A673 (cell line): ENCODE data around the gene GNG11. TPM values are rescaled to one million over a fixed set of nuclear protein-coding genes. Genes with fewer than 3 reads are reported as not detected.

Experiments
- Bru-seq: library from RNA; stranded (reverse); fragments of 400-500 nt; gene quantifications from one replicate; lab custom pipeline; 2021; lab: Mats Ljungman, UMichigan
- BruChase-seq, 2 experiments: library from RNA; stranded (reverse); fragments of 400-500 nt; gene quantifications; one replicate each; lab custom pipeline; 2021; lab: Mats Ljungman, UMichigan
- BruUV-seq: library from RNA; stranded (reverse); fragments of 400-500 nt; replicated peaks from 2 replicates; lab custom pipeline; 2021; lab: Mats Ljungman, UMichigan
- CTCF ChIA-PET: fragments of 300-600 bp; sonication (Branson Sonifier 250); formaldehyde crosslinking; loops from one replicate; lab custom pipeline; 2022; ENCODE audit warnings: antibody characterized with exemption; lab: Charles Lee
- POLR2A ChIA-PET: fragments of 300-600 bp; sonication (Branson Sonifier 250); formaldehyde crosslinking; loops from one replicate; lab custom pipeline; 2022; ENCODE audit warnings: antibody characterized with exemption; ENCODE audit not compliant: low non-redundant PET; lab: Charles Lee
- DNase-seq: peaks from one replicate; pipeline ENCODE4 v3.0.0-alpha.2; 2015; ENCODE audit warnings: low spot score
- H3K27ac ChIP-seq: fragments of 200-600 bp; sonication (generic); 2 replicates; pipeline ENCODE4 v1.5.1; 2016; ENCODE audit warnings: mixed run types, low read depth, mild to moderate bottlenecking, mixed read lengths, antibody characterized with exemption, low read length; ENCODE audit not compliant: poor library complexity, severe bottlenecking
- H3K27me3 ChIP-seq: fragments of 200-600 bp; sonication (generic); replicated peaks from 2 replicates; pipeline ENCODE4 v1.6.1; 2017; ENCODE audit warnings: mixed run types, low read depth, mild to moderate bottlenecking, mixed read lengths, antibody characterized with exemption, low read length; ENCODE audit not compliant: insufficient read depth, poor library complexity
- H3K36me3 ChIP-seq: fragments of 200-600 bp; sonication (generic); 2 replicates; pipeline ENCODE4 v1.6.1; 2016; ENCODE audit warnings: mixed run types, mild to moderate bottlenecking, mixed read lengths, antibody characterized with exemption, low read length; ENCODE audit not compliant: insufficient read depth, poor library complexity, severe bottlenecking
- H3K4me1 ChIP-seq: fragments of 200-600 bp; sonication (generic); 2 replicates; pipeline ENCODE4 v1.6.1; 2017; ENCODE audit warnings: mixed run types, mild to moderate bottlenecking, mixed read lengths, antibody characterized with exemption, low read length; ENCODE audit not compliant: insufficient read depth, poor library complexity, severe bottlenecking
- H3K4me3 ChIP-seq: fragments of 200-600 bp; sonication (generic); 2 replicates; pipeline ENCODE4 v1.5.1; 2016; ENCODE audit warnings: low read depth, mixed run types, mild to moderate bottlenecking, mixed read lengths, low read length; ENCODE audit not compliant: poor library complexity, severe bottlenecking
- H3K9me3 ChIP-seq: fragments of 200-600 bp; sonication (generic); 2 replicates; pipeline ENCODE4 v1.6.1; 2016; ENCODE audit warnings: mixed run types, low read depth, mild to moderate bottlenecking, mixed read lengths, antibody characterized with exemption, low read length; ENCODE audit not compliant: poor library complexity, severe bottlenecking
- CTCF ChIP-seq: fragments of 300-800, 200-600 bp; sonication (generic); conservative IDR thresholded peaks from 2 replicates; pipeline ENCODE4 v1.5.1; 2017; ENCODE audit warnings: low read depth, mild to moderate bottlenecking, antibody characterized with exemption, low read length, moderate library complexity, mixed read lengths
- EZH2 ChIP-seq: fragments of 200-600 bp; sonication (generic); IDR thresholded peaks from 2 replicates; pipeline ENCODE4 v1.6.1; 2017; ENCODE audit warnings: borderline replicate concordance, low read depth, mild to moderate bottlenecking, mixed read lengths, antibody characterized with exemption, low read length; ENCODE audit not compliant: poor library complexity, severe bottlenecking
- intact Hi-C: fragments of 100-400 bp; cut with micrococcal nuclease; formaldehyde crosslinking; loops from one replicate; pipeline ENCODE4 v1.10.0; 2022; ENCODE audit not compliant: unreplicated experiment
- long read RNA-seq: library from polyadenylated mRNA; stranded (forward); transcript quantifications from one replicate; pipeline ENCODE4 v2.0.0, GENCODE V29; 2022
- total RNA-seq: library from RNA; stranded (reverse); gene quantifications from 2 replicates; pipeline ENCODE4 v1.2.3, GENCODE V29; 2021

GNG11 gene
- 14.3 and 14.7 TPM in 2 replicates for total RNA-seq
- percentile 75 among the genes with signal in this experiment for Bru-seq, nascent RNA
- percentile 58 among the genes with signal in this experiment for BruChase-seq, experiment 1, labeled RNA remaining after a 2-hour chase
- percentile 68 among the genes with signal in this experiment for BruChase-seq, experiment 2, labeled RNA remaining after a 6-hour chase
- long read RNA-seq, transcript GNG11-201 (2 exons, 3,055 nt), result major isoform, 121 of 121 reads
- long read RNA-seq, partial matches to known transcripts, result 0 of 121 reads
- long read RNA-seq, other reads (novel, unspliced or antisense), result 0 of 121 reads

- ChIA-PET CTCF (interaction anchor here (0.6 to 0.7 kb wide), 2 partner anchors 19 to 292 kb away, joined by 3 to 5 read pairs; no protein-coding TSS in a partner anchor), POLR2A (interaction anchor here (0.6 kb wide), 1 partner anchor 43 kb away, joined by 3 read pairs; no protein-coding TSS in a partner anchor)
- peak; percentile 91 for DNase-seq
- peak within 1 kb of the TSS; percentile 91 for H3K27ac ChIP-seq
- no peaks in the 10 kb centered on the region for H3K9me3 ChIP-seq
- intact Hi-C loops, result no loop called here
- peak within 1 kb of the TSS; percentile 57 for H3K4me3 ChIP-seq
- peaks cover 3% of the 10 kb centered on the region for H3K36me3 ChIP-seq
- BruUV-seq, result no TSS peak
- H3K4me1 ChIP-seq, result peaks cover 26% of the 10 kb centered on the region
- TF ChIP-seq EZH2 (no peak), CTCF (no peak)
- H3K27me3 ChIP-seq, result no peaks in the 10 kb centered on the region
These were observed at the start of gene GNG11 for GRCh38 chr7:93921607-93922566. Gene GNG11 (plus strand): TSS chr7:93921735. CDS start chr7:93922138, 403 bp downstream.

GRCh38 chr7:93873998-93874574 is 47.4 kb upstream of the GNG11 start:
- Histone ChIP-seq H3K36me3 (no peaks in the 10 kb centered on the region), H3K27me3 (no peaks in the 10 kb centered on the region), H3K4me1 (no peaks in the 10 kb centered on the region), H3K4me3 (no peak overlapping the region), H3K27ac (no peak overlapping the region), H3K9me3 (peaks cover 3% of the 10 kb centered on the region)
- ChIA-PET CTCF (no interaction called here), POLR2A (no interaction called here)
- TF ChIP-seq CTCF (no peak), EZH2 (no peak)
- intact Hi-C loops, result no loop called here
- no peak for DNase-seq
- no TSS peak for BruUV-seq

- intact Hi-C loops, result no loop called here
- H3K4me3 ChIP-seq, result no peak overlapping the region
- ChIA-PET CTCF (no interaction called here), POLR2A (no interaction called here)
- no peaks in the 10 kb centered on the region for H3K4me1 ChIP-seq
- H3K27me3 ChIP-seq, result no peaks in the 10 kb centered on the region
- H3K27ac ChIP-seq, result no peak overlapping the region
- no TSS peak for BruUV-seq
- peaks cover 9% of the 10 kb centered on the region for H3K9me3 ChIP-seq
- no peaks in the 10 kb centered on the region for H3K36me3 ChIP-seq
- TF ChIP-seq CTCF, result no peak
- TF ChIP-seq EZH2, result no peak
- DNase-seq, result no peak
These were observed 43.8 kb upstream of the GNG11 start for GRCh38 chr7:93877742-93878141.
